ENCODE data around the gene ATP6V1G3. TPM values are rescaled to one million over a fixed set of nuclear protein-coding genes. Genes with fewer than 3 reads are reported as not detected.

ATP6V1G3 gene
- polyA plus RNA-seq, 1 donor from 2014 or later, result not detected

- Mint-ChIP-seq H3K36me3 (peaks cover 1% of the 10 kb centered on the region), H3K4me3 (peak overlapping the region in 1 of 4 donors; percentile 12), H3K4me1 (peaks cover 52 to 64% (median 59%) of the 10 kb centered on the region in 3 donors), H3K27ac (peak overlapping the region in 1 of 3 donors; percentile 63), H3K9me3 (no peaks in the 10 kb centered on the region), H3K27me3 (peaks cover 1% of the 10 kb centered on the region)
These were observed 12.4 kb upstream of the ATP6V1G3 start for GRCh38 chr1:198552668-198553416.

- peaks cover 1% of the 10 kb centered on the region for H3K36me3 Mint-ChIP-seq
- no peak overlapping the region for H3K27ac Mint-ChIP-seq
- H3K4me3 Mint-ChIP-seq, result no peak overlapping the region
- peaks cover 2 to 9% (median 2%) of the 10 kb centered on the region in 3 donors for H3K9me3 Mint-ChIP-seq
- H3K4me1 Mint-ChIP-seq, result peaks cover 36 to 53% (median 46%) of the 10 kb centered on the region in 3 donors
- peaks cover 1% of the 10 kb centered on the region for H3K27me3 Mint-ChIP-seq
These were observed 10.6 kb upstream of the ATP6V1G3 start for GRCh38 chr1:198550941-198551524.

DNA sequence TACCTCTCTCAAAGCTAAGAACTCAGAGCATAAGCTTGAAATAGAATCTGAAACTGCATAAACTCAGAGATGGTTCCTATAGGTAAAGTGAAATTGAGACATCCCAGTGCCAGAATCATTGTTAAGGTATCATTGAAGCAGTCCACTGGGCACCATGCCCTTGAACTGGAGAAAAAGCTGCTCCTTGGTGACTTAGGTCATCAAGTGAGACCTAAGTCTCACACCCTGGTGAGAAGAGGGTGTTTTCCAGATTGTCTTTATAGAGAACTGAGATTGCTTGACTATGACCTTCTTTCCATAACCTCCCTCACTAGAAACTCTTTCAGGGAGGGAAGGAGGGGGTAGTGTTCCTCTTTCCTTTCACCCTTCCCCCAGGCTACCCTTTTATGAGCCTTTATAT, 9.4 kb upstream of the ATP6V1G3 start:
- peak overlapping the region in 2 of 3 donors; percentile 31 to 37 for H3K27ac Mint-ChIP-seq
- H3K36me3 Mint-ChIP-seq, result peaks cover 1% of the 10 kb centered on the region
- no peaks in the 10 kb centered on the region for H3K27me3 Mint-ChIP-seq
- H3K9me3 Mint-ChIP-seq, result peaks cover 2 to 9% (median 2%) of the 10 kb centered on the region in 3 donors
- no peak overlapping the region for H3K4me3 Mint-ChIP-seq
- H3K4me1 Mint-ChIP-seq, result peaks cover 35 to 52% (median 46%) of the 10 kb centered on the region in 3 donors

DNA sequence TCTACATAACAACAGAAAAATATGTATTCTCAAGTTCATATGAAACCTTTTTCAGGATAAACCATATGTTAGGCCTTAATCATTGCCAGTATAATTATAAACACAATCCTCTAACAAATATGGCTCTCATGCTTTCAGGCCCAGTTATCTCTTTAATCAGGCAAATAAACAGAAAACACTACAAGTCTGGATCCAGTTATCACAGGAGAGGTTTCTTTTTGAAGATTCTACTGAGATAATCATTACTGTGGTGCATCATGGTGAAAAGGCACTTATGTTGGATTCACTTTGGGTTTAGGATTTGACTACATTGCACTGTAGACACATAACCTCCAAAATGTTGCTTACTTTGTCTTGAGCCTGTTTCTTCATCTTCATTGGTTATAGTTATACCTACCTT, 8.4 kb upstream of the ATP6V1G3 start:
- peaks cover 2 to 9% (median 2%) of the 10 kb centered on the region in 3 donors for H3K9me3 Mint-ChIP-seq
- peaks cover 33 to 46% (median 46%) of the 10 kb centered on the region in 3 donors for H3K4me1 Mint-ChIP-seq
- no peak overlapping the region for H3K27ac Mint-ChIP-seq
- H3K4me3 Mint-ChIP-seq, result no peak overlapping the region
- H3K36me3 Mint-ChIP-seq, result peaks cover 1% of the 10 kb centered on the region
- no peaks in the 10 kb centered on the region for H3K27me3 Mint-ChIP-seq

DNA sequence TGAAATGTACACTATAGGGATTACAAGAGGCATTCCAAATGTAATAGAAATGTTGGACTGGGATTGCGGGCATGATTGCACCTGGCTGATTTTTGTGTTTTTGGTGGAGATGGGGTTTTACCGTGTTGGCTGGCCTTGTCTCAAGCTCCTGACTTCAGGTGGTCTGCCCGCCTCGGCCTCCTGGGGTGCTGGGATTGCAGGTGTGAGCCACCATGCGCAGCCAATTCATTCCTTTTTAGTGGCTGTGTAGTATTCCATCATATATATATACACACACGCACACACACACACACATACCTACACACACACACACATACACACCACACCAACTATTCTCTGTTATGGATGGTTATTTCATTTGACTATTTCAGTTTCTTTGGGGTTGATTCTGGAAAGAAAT, 4.7 kb upstream of the ATP6V1G3 start:
- H3K4me3 Mint-ChIP-seq, result peak overlapping the region in 1 of 4 donors; percentile 81
- no peaks in the 10 kb centered on the region for H3K27me3 Mint-ChIP-seq
- peak overlapping the region in 1 of 3 donors; percentile 23 for H3K27ac Mint-ChIP-seq
- no peaks in the 10 kb centered on the region for H3K36me3 Mint-ChIP-seq
- peaks cover 35 to 48% (median 38%) of the 10 kb centered on the region in 3 donors for H3K4me1 Mint-ChIP-seq
- H3K9me3 Mint-ChIP-seq, result peaks cover 2 to 9% (median 2%) of the 10 kb centered on the region in 3 donors

DNA sequence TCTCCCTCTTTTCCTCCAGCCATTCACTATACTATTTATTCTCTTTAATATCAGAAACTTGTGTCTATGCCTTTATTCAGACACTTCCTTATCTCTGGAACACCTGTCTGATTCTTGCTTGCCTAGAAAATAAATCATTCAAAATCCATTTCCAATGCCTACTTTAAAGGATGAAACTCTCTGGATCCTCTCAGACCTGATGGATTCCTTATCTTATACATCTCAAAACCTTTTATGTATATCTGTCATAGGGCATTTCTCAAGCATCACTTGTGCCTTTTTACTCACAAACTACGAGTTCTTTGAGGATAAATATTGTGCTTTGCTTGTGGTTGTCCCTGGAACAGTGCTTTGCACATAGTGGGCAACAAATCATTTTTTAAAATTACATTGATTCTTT, 3.8 kb upstream of the ATP6V1G3 start:
- no peaks in the 10 kb centered on the region for H3K36me3 Mint-ChIP-seq
- no peaks in the 10 kb centered on the region for H3K27me3 Mint-ChIP-seq
- H3K4me3 Mint-ChIP-seq, result peak overlapping the region in 1 of 4 donors; percentile 84
- peaks cover 2 to 9% (median 2%) of the 10 kb centered on the region in 3 donors for H3K9me3 Mint-ChIP-seq
- peaks cover 29 to 43% (median 37%) of the 10 kb centered on the region in 3 donors for H3K4me1 Mint-ChIP-seq
- H3K27ac Mint-ChIP-seq, result peak overlapping the region; percentile 34 to 90 (median 88)

GRCh38 chr1:198543670-198544260, 3.3 kb upstream of the ATP6V1G3 start:
- Mint-ChIP-seq H3K36me3 (no peaks in the 10 kb centered on the region), H3K4me1 (peaks cover 32 to 43% (median 38%) of the 10 kb centered on the region in 3 donors)

GRCh38 chr1:198542632-198543031, 2.2 kb upstream of the ATP6V1G3 start:
- Mint-ChIP-seq H3K4me1 (peaks cover 36 to 46% (median 42%) of the 10 kb centered on the region in 3 donors), H3K27ac (no peak overlapping the region), H3K4me3 (peak overlapping the region in 1 of 4 donors; percentile 23)

More at GRCh38 chr1:198543670-198544260, 3.3 kb upstream of the ATP6V1G3 start:
- Mint-ChIP-seq H3K27ac (peak overlapping the region; percentile 34 to 88 (median 86)), H3K9me3 (peaks cover 2 to 9% (median 2%) of the 10 kb centered on the region in 3 donors), H3K4me3 (peak overlapping the region in 3 of 4 donors; percentile 7 to 80 (median 73)), H3K27me3 (no peaks in the 10 kb centered on the region)

DNA sequence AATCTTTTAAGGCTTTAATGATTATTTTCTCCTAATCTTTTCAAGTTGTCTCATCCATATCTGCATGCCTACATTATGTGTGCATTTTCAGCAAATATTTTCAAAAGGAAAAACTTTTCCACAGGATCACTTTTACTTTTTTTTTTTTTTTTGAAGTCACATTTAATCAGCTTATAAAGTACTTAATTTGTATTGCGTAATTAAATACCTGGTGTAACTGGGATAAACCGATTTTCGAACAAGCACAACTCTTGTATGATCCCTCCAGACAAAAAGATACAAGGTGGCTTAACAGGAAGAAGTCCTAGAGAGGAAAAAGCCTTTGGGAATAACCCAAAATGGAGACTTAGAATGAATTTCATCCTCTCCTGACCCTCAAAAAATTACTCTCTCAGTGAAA, 1.3 kb upstream of the ATP6V1G3 start:
- no peaks in the 10 kb centered on the region for H3K27me3 Mint-ChIP-seq
- H3K4me1 Mint-ChIP-seq, result peaks cover 43 to 50% (median 50%) of the 10 kb centered on the region in 3 donors
- no peaks in the 10 kb centered on the region for H3K36me3 Mint-ChIP-seq
- H3K4me3 Mint-ChIP-seq, result no peak overlapping the region
- H3K27ac Mint-ChIP-seq, result peak overlapping the region in 1 of 3 donors; percentile 28
- peaks cover 0 to 3% (median 2%) of the 10 kb centered on the region in 3 donors for H3K9me3 Mint-ChIP-seq

More at GRCh38 chr1:198542632-198543031, 2.2 kb upstream of the ATP6V1G3 start:
- H3K27me3 Mint-ChIP-seq, result no peaks in the 10 kb centered on the region
- H3K9me3 Mint-ChIP-seq, result peaks cover 2 to 9% (median 2%) of the 10 kb centered on the region in 3 donors
- no peaks in the 10 kb centered on the region for H3K36me3 Mint-ChIP-seq

GRCh38 chr1:198538579-198539364, 1.7 kb downstream of the ATP6V1G3 start:
- Mint-ChIP-seq H3K4me3 (peak overlapping the region; percentile 3 to 60 (median 38)), H3K4me1 (peaks cover 56 to 72% (median 63%) of the 10 kb centered on the region in 3 donors), H3K36me3 (no peaks in the 10 kb centered on the region), H3K9me3 (no peaks in the 10 kb centered on the region), H3K27me3 (no peaks in the 10 kb centered on the region), H3K27ac (peak overlapping the region; percentile 7 to 10 (median 8))

DNA sequence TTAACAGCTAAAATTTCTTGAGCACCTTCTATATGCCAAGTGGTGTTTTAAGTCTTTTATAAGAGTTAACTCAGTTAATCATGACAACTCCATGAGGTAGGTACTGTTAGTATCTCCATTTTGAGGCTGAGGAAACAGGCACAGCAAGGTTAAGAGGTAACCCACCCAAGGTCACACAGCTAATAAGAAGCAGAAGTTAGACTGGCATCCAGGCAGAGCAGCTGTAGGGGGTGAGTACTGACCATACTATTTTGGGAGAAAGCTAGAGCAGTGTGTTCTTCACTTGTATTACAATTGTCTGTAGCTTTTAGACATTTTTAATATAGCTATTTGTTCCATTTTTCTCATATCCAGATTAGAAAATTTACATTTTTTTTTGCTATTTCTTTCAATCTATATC, 4.8 kb downstream of the ATP6V1G3 start:
- Mint-ChIP-seq H3K27me3 (no peaks in the 10 kb centered on the region), H3K4me1 (peaks cover 49 to 63% (median 57%) of the 10 kb centered on the region in 3 donors), H3K9me3 (no peaks in the 10 kb centered on the region), H3K4me3 (peak overlapping the region in 2 of 4 donors; percentile 5 to 31), H3K36me3 (no peaks in the 10 kb centered on the region), H3K27ac (no peak overlapping the region)

DNA sequence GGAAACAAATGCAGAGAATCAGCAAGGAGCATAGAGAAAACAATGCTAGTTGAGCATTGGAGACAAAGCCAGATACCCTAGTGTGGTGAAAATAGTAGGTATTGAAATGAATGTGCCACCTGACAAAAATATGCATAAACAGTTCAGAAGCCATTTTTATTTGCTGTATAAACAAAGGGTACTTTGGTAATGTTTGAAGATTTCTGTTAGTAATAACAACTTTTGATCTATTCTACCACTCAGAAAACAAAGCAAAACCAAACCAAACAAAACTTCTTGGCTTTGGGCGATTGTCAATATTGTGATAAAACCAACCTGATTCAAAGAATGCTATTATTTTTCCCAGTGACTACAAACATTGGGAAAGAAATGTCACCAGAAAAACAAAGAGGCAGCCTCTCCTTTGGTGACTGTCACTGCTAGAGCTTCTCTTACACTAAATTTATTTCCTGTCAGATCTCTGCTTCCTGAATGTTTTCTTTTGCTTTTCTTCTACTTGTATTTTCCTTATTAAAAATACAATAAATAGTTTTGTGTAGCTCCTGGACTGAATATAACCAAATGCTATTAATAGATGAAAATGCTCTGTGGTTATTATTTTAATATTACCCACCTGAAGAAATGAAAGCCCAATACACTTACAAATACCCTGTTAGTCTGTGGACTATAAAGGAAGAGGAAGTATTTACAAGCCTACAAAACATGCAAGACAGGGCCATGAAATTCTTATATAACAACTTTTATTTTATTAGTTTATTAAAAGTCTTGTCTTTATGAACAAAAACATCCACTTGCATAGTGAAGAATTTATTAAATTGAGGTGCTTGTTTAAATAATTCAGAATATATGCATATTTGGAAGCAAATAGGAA, 5.7 kb downstream of the ATP6V1G3 start:
- H3K4me1 Mint-ChIP-seq, result peaks cover 48 to 64% (median 56%) of the 10 kb centered on the region in 3 donors
- H3K9me3 Mint-ChIP-seq, result no peaks in the 10 kb centered on the region
- H3K36me3 Mint-ChIP-seq, result peaks cover 1% of the 10 kb centered on the region
- H3K27me3 Mint-ChIP-seq, result no peaks in the 10 kb centered on the region
- peak overlapping the region; percentile 33 to 84 (median 50) for H3K27ac Mint-ChIP-seq
- peak overlapping the region; percentile 13 to 83 (median 46) for H3K4me3 Mint-ChIP-seq

GRCh38 chr1:198531891-198532290, 8.6 kb downstream of the ATP6V1G3 start:
- Mint-ChIP-seq H3K9me3 (no peaks in the 10 kb centered on the region), H3K27ac (peak overlapping the region in 1 of 3 donors; percentile 53), H3K4me1 (peaks cover 30 to 41% (median 37%) of the 10 kb centered on the region in 3 donors), H3K27me3 (no peaks in the 10 kb centered on the region), H3K36me3 (peaks cover 1% of the 10 kb centered on the region), H3K4me3 (no peak overlapping the region)

Data from IgD-negative memory B cell (primary cell).